NCI-H2196 treated with DMSO at 0.1 percent for 48 hours (cell line): ENCODE results near the gene RELT.

Source experiments
- DNase-seq: peaks from one replicate; lab custom pipeline; 2025; ENCODE audit not compliant: unreplicated experiment; lab: John Stamatoyannopoulos, UW

RELT gene

DNA sequence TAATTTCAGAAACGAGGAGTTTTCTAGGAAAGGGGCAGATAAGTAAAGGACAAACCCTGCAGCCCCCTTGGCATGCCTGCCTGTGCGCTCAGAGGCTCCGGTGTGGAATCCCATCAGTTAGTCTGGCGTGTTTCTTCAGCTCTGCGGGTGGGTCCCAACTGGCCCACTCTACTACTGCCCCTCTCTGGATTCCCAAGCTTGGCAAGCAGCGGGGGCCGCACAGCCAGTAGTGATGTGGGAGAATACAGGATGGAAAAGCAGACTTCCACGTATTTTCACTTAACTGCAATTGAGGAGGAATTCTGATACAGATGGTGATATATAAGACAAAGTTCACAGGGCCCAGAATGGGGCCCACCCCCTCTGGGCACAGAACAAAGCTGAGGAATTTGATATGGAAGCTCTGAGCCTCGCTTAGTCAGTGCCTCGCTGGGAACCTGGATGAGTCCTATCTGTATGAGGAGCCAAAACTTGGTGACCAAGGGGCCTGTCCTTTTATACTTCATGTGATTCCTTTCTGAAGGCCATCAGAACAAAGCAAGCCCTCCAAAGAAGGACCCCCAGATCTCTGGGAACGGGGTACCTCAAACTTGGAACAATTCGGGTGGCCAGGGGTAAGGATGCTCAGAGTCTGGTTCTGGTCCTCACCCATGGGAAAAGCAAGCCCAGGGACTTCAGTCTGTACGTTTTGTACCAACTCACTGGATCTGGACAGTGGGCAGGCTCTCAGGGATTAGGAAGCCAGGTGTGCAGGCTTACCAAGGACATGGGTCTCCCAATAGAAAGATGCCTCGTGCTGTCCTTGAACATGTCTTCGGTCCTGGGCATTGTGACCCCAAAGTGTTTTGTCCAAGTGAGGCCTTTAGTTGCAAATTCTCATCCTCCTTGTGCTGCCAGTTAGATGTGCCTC lies 26.0 kb downstream of the RELT start:
- no peak for DNase-seq

DNA sequence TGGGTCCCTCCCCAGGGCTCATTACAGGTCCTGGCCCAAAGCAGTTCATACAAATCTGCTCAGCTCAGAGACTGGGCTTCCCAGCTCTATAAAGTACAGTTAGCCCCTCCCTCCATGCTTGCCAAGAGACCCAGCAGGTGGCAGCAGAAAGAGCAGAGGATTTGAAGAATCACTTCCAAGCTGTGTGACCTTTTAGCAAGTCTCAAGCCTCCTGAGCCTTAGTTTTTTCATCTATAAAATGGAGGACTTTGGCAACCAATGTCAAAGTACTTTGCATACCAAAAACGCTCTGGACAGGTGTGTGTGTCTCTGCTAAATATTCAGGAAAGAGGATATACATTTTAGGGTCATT lies 26.6 kb downstream of the RELT start:
- no peak for DNase-seq

DNA sequence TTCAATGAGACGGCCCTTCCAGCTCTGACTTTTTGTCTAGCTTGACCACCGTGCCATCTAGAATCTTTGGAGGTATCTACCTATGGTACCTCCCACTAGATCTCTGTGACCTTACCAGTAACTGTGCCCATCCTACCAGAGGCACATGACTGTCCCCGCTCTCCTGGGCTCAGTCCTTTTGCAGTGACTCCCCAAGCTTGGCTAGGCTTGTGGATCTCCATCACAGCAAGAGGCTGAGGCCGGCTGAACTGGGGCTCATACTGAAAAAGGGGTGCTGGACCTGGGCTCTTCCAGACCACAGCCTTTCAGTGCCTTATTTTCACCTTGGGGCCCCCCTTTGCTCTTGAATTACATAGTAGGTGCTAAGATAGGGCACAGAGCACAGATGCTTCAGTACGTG lies 27.3 kb downstream of the RELT start:
- DNase-seq, result no peak

DNA sequence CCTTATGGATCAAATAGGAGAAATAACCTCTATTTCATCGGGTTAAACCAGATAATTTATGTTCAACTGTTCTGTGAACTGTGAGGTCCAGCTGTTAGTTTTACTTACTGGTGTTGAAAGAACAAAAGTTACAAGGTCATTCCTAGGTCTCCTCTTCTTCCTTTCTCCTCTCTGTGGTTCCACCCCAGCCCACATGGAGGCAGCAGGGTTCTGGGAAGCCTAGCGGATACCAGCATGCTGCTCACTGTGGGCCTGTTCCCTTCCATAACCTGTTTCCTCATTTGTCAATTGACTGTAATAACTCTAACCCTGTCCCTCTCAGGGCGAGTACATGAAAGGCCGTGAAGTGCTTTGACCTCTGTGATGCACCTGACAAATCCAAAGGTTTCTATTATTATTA lies 27.8 kb downstream of the RELT start:
- DNase-seq, result no peak

DNA sequence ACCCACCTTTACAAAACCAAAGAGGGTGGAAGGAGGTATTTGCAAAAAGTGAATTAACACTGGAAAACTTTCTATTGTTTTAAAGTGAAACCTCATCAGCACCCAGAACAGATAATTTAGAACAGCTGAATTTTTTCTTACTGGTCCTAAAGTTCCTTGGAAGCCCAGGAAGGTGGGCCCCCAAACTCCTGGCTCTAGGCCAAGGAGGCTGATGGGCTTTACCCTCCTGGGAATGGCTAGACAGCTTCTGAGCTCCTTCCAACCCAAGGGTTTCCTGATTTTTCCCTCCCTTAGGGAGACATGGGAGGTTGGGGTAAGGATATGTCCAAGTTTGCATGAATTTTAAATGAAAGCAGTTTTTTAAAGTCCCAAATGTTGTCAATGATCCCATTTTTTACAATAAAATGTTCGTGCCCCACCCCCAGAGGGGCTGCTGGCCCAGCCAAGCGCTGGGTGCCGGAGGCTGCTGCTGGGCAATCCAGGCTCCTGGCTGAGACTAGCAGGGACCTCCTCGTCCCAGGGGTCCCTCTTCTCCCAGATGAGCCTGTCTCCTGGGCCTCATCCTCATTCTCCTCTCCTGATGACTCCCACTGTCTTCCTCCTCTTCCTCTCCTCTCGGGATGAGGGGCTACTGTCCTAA lies 28.4 kb downstream of the RELT start:
- no peak for DNase-seq

DNA sequence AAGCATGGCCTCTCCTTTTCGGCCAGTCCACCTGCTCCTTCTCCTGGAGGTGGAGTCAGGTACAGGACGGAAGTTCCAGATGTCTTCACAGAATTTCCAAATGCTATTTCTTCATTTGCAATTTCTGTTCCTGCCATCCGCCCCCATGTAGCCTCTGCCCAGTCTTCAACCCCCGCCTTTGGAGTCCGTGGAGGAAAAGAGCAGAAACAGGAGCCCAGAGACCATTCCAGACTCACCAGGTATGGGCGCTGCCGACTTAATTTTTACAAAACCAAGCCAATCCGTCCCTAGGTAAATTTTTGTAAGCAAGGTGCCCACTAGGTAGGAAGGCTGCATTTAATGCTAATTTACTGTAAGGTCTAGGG lies 28.9 kb downstream of the RELT start:
- no peak for DNase-seq

DNA sequence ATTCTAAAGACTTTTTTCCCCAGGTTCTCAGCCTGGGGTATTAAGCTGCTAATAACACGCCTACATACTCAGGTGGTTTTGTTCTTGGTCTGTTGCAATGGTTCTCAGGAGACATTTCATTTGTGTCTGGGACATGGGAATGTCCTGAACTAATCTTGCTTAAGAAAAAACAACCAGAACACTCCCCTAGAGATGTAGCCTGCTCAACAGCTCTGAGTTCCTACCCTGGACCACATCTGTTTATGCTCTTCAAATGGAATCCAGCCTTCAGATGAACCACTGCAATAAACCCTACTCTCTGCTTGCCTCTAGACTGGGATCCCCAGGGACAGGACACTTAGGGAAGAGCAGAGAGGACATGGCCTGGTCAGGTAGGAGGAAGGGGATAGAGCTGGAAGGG lies 29.9 kb downstream of the RELT start:
- DNase-seq, result no peak

DNA sequence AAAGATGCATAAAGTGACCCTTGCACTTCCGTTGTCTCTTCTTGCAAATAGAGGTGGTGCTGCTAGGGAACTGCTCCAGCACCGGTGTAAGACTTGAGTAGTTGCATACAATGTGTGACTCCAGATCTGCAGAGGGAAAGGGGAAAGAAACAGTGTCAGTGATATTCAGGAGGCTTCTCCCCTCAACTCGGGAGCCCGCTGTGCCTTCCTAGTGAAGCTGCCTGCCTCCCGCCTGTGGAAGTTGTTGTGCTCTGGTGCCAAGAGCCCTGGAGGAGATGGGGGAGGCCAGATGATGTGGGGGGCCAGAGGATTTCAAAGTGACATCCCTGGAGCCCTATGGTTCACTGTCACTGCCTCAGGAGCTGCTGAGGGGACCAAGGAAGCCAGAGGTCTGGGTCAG lies 30.4 kb downstream of the RELT start:
- DNase-seq, result no peak

DNA sequence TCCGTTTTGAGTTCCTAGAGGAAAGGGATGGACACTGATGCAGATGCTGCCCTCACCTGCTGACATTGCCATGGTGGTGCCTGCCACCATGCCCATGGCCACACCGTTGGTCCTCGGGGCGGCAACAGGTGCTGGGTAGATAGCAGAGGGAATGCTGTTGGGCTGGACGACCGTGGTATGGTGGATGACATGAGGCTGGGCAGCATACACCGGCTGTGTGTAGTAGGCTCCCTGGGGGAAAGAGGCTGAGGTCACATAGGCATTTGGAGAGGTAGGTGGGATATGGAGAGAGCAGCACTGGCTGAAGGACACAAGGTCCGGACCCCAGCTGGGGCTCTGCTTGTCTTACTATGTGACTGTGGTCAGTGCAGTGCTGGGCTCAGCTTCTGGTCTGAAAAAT lies 33.2 kb downstream of the RELT start:
- DNase-seq, result no peak

DNA sequence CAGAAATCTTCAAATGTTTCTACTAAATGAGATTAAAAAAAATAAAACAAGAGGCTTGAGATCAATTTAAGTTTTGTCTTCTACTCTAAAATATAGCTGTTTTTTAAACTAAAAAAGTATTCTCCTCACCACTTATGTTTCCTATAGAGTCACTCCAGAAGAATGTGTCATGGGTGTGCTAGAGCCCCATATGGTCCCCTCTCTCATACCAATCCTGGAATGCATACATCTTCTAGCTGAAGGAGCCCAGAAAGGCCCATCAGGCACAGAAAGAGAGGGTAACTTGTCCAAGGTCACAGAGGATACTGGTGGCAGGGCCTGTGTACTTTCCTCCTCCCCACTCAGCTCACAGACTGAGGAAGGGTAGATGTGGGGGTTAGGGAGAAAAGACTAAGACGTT lies 34.4 kb downstream of the RELT start:
- no peak for DNase-seq

DNA sequence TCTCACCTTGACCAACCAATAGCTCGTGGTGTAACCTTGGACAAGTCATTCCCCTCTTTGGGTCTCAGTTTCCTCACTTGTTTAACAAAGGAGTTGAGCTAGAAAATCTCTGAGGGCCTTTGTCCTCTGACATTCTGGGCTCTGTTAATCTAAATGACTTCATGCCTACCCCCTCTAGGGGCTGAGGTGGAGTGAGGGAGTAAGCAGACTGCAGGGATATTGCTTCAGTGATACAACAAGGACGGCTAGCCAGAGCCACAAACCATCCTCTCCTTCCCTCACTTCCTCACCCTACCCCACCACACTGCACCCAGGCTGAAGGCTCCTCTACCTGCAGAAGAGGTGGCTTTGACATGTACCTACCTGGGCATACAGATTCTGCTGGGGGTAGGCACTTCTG lies 34.8 kb downstream of the RELT start:
- no peak for DNase-seq

DNA sequence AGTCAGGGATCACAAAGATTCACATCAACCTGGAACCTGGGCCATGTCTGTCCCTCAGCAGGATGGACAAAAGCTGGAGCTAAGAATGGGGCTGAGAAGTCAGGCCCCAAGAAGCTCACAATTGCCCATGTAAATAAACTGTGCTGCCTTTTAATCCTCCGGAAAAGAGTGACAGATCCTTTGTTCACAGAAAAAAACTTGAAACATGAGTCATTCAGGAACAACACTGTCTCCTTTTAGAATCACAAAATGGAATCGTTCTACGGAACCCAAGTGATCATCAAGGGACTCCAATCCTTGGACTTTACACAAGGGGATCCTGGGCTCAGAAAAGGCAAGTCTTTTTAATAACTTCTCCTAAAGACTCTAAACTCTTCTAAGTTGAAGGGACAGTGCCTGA lies 36.1 kb downstream of the RELT start:
- DNase-seq, result no peak

DNA sequence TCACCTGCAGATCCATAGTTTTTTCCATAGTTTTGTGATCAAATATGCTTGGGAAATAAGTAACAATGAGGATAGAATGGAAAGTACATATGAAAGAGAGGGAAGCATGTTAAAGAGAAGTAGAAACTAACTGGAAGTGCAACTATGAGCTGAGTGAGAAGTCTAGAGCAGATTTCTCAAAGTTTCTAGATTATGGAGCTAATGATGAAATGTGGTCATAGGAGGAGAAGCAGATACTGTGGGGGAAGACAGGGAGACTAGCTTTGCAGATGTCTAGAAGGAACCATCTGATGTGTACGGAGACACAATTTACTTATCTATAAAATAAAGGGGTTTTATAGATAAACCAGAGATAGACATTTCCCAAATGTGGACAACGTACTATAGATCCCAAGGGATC lies 37.1 kb downstream of the RELT start:
- DNase-seq, result no peak

DNA sequence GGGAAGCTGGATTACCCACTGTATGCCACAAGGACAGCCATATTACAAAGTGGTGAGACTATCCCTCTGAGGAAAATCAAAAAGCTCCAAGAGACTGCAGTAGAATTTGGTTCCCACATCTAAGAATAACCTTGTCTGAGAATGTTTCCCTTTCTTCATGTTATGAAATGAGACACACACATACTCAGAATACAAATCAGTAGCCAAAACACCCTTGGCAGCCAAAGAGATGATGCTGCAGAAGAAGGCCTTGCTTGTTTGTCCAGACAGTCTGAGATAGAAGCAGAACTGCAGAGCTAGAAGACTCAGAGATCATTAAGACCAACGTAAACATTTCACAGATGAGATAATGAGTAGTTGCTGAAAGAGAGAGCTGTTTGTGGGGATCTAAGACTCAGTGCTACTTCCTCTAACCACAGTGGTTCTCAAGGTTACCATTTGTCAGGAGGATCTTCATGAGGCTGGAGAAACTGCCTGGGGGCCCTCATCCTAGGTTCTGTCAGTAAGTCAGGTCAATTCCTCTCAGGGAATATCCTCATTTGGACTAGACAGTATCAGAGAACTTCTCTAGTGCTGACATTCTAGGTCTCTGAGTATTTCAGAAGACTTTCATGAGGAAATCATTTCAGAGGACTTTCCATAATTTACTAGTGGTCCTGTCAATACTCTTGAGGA lies 38.9 kb downstream of the RELT start:
- no peak for DNase-seq

DNA sequence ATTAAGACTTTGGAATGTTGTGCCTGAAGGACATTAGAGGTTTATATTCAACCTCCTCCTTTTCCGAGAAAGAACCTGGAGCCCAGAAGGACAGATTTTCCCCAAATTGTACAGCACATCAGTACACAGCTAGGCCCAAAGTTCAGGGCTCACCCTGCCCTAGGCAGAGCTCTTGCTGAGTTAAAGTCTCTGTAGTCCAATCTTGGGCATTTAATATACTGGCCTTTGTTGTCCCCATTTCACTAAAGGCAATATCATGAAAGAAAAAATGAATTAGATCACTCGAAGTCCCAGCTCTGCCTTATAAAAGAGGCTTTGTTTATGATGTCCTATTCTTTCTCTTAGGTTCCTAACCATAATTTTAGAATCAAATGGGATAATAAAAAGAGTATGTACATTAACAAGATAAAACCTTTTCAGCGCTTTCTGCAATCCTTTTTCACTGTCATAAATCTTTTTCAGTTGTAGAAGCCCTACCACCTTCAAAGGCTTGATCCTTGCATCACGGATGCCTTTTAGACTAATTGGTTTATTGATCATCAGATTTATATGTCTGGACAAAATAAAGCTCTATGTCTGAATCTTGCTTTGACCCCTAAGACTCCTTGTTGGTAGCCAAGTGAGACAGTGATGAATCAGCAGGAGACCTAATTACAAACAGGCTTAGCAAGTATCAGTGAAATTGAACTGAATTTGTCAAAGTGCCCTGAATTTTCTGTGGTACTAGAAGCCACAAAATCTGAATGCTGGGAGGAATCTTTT lies 39.8 kb downstream of the RELT start:
- no peak for DNase-seq

DNA sequence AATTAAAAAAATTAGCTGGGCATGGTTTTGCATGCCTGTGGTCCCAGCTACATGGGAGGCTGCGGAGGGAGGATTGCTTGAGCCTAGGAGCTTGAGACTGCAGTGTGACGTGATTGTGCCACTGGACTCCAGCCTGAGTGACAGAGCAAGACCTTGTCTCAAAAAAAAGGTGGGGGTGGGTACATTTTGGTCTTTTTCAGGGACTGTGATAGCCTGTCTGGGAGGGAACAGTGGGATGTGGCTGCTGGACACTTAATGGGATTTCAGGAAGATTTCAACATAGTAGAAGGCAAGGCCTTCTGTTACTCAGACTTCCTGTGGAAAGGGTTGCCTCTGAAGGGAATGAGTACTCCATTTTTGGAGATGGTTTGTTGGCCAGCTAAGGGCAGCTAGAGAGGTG lies 40.6 kb downstream of the RELT start:
- no peak for DNase-seq

DNA sequence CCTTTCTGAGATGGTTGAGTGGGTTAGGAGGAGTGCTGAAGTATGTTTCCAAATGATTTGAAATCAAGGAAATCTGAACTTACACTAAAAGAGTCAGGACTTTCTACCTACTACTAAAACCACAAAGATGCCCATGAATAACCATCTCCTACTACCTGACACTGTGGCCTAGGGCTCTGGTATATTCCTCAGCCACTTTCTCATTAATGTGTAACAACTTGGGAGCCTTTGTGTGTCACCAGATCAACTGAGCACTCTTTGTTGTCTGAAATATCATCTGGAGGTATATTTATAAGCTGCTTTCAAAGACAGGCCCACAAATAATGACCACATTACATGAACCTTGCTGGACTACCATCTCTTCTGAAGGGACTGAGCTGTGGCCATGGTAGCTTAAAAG lies 43.9 kb downstream of the RELT start:
- no peak for DNase-seq

DNA sequence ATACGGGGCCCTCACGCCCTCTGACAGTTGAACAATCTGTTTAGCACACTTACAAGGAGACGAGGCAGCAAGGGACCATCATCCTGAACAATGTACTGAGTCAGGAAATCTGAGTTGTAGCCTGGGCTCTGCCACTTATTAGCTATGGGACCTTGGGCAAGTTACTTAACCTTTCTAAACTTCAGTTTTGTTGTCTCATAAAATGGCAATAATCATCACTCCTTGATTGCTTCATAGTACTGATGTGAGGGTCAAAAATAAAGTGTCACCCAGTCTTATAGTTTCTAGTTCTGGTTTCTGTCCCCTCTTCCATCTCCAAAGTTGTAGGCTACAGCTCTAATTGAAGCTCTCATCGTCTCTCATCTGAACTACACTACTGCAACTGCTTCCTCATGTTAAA lies 46.7 kb downstream of the RELT start:
- DNase-seq, result no peak

DNA sequence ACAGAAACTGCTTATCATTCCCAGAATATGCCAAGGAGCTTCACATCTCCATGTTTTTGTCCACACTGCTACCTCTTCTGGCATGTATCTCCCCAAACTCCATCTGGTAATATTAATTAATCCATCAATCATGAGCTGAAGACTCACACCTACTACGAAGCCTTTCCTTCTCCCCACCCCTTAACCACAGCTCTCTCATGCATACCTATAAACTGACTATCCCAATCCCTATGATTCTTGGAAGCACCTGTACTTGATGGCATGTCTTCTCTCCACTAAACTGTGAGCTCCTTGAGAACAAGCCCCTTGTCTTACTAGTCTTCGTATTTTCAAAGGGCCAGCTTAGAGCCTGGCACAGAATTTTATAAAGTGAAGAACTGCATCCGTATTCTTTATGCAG lies 47.3 kb downstream of the RELT start:
- DNase-seq, result no peak

DNA sequence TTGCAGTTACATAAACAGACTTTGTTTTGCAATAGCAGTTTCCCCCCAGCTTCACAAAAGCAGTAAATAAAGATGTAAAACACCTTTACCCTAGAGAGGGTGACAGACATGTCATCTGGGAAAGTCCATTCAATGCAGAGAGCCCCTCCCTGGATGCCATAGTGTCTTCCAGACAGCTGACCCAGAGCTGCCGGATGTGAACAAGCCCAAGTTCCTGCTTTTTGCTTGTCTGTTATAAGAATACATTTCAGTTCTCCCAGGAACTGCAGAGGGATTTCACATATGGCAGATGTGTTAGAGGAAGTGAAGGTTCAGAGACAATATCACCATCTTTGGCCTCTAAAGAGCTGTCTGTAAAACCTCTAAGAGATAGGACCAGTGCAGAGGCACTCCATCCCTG lies 48.9 kb downstream of the RELT start:
- no peak for DNase-seq

DNA sequence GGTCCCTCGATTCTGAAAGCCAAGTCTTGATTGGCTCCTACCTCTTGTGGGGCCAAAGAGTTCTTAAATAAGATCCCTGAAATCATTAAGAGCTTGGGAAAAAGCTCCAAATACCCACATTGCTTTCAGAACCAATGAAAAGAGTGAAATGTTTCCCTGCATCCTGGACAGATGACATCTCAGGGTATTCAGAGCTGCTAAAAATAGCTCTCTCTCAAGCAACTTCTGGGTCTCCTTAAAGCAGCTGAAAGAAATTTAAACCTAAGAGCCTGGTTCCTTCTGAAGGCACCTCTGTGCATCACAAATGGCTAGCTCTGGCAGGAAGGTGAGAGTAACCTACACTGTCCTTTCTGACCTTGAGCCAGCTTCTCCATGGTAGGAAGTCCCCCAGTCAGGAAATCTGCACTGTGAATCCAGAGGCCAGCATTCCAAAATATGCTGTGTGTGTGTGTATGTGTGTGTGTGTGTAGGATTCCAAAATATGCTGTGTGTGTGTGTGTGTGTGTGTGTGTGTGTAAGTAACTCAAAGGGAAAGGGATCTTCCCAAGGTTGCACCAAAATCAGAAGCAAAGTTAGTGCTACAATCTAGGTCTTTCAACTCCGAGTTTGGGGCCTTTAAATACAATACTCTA lies 50.1 kb downstream of the RELT start:
- no peak for DNase-seq
